GM12801 (cell line): ENCODE results near the gene AOPEP.

ENCODE experiments used
- CTCF ChIP-seq: IDR thresholded peaks from one replicate; pipeline ENCODE4 v1.5.1; 2011; ENCODE audit warnings: control low read depth; ENCODE audit not compliant: insufficient read length; ENCODE audit errors: extremely low read depth

Gene AOPEP, protein sequence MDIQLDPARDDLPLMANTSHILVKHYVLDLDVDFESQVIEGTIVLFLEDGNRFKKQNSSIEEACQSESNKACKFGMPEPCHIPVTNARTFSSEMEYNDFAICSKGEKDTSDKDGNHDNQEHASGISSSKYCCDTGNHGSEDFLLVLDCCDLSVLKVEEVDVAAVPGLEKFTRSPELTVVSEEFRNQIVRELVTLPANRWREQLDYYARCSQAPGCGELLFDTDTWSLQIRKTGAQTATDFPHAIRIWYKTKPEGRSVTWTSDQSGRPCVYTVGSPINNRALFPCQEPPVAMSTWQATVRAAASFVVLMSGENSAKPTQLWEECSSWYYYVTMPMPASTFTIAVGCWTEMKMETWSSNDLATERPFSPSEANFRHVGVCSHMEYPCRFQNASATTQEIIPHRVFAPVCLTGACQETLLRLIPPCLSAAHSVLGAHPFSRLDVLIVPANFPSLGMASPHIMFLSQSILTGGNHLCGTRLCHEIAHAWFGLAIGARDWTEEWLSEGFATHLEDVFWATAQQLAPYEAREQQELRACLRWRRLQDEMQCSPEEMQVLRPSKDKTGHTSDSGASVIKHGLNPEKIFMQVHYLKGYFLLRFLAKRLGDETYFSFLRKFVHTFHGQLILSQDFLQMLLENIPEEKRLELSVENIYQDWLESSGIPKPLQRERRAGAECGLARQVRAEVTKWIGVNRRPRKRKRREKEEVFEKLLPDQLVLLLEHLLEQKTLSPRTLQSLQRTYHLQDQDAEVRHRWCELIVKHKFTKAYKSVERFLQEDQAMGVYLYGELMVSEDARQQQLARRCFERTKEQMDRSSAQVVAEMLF

GRCh38 chr9:94726495-94727191 is at the start of gene AOPEP:
Gene AOPEP, plus strand, starts transcription at chr9:94726699. Its CDS starts 33,085 bp downstream, at chr9:94759784.
- TF ChIP-seq CTCF = no peak

DNA sequence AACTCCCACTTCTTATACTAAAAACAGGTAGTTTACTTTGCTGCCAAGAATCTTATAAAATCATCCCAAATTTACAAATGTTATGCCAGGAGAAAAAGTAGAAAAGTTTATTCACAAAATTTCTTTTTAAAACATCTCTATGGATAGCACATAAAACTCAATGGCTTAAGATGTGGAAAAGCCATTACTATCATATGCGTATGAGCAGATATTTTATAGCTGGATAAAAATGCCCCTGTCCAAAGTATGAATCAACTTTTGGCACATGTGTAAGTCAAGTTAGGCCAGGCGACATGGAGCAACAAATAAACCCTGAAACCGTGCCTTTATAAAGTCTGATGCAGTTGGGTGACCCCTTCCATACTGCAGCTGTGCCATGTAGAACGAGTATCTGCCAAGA is 48.6 kb upstream of the AOPEP start:
- no peak for TF ChIP-seq CTCF

DNA sequence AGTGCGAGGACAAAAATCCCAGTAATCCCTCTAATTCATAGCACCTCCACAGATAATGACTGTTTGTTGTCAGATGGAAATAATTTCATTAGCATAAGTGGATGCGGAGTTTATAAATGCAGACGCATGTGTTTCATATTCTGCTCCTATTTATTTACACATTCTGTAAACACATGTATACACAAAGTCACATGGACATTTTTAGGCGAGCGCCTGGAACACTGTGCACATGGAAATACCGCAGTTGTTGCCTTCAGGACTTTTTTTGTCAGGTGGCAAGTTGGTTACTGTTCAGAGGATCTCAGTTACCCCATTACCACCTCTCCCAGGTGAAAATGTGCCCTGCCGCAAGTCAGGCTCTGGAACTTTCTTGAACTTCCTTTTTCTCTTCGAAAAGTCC is 46.9 kb upstream of the AOPEP start:
- TF ChIP-seq CTCF = no peak

- TF ChIP-seq CTCF = no peak
Measured at GRCh38 chr9:94680020-94680419, 46.5 kb upstream of the AOPEP start.

- no peak for TF ChIP-seq CTCF
Measured at GRCh38 chr9:94680621-94681020, 45.9 kb upstream of the AOPEP start.

DNA sequence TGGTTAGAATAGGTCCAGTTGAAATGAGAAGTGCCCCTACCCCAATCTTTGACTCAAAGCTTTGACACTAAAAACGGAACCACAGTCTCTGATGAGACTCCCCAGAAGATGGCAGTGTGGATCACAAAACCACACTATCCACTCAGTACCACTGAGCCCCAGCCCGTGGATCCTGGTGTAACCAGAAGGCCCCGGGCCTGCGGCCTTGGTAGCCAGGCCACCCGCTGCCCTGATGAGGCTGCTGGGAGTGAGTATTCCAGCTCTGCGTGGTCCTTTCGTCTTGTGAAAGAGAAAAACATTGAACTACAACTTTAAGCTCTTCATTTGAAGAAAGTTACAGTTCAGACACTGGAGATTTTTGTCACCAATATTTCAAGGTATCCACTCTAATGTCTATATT is 45.0 kb upstream of the AOPEP start:
- no peak for TF ChIP-seq CTCF

DNA sequence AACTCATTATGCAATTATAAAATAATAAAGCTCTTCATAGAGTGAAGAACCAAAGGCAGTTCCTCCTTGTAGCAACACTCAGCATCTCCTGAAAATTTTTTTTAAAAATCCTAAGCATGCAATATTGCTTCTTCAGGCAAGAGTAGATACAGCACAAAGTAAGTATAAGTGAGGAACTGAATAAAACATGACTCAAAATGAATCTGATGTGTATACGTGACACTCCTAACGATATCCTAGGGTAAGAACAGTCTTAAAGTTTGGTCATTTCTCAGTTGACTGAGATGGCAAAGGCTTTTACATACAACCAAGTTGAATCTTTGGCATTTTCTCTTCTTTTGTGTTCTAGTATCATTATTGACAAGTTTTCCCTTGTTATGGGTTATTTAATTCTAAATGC is 41.1 kb upstream of the AOPEP start:
- no peak for TF ChIP-seq CTCF
